HepG2 (cell line): ENCODE measurements around the gene RPS6KA2.
"Not testable (repeated sequence)": the region's sequence is repeated elsewhere in the genome, so short reads cannot be mapped to it uniquely, and the experiment has no call there.

ENCODE experiments used
- BORCS8-MEF2B ChIP-seq: sonication (generic); formaldehyde crosslinking; IDR thresholded peaks from 2 replicates; pipeline ENCODE4 v1.8.0; 2022; ENCODE audit warnings: mild to moderate bottlenecking, missing genetic modification reagents
- CREM ChIP-seq, 2 experiments: sonication (generic) in 1 of 2; formaldehyde crosslinking in 1 of 2; IDR thresholded peaks; 2 replicates each; pipeline versions ENCODE4 v1.4.0 to v1.6.1; 2016 to 2020; ENCODE audit warnings: antibody characterized with exemption in 1 of 2, mild to moderate bottlenecking in 1 of 2, missing genetic modification reagents in 1 of 2
- FOXK2 ChIP-seq: fragments of 450-650 bp; IDR thresholded peaks from 2 replicates; pipeline ENCODE4 v1.6.1; 2016
- FOXM1 ChIP-seq: sonication (generic); formaldehyde crosslinking; IDR thresholded peaks from 2 replicates; pipeline ENCODE4 v1.5.0; 2020; ENCODE audit warnings: missing genetic modification reagents
- MAZ ChIP-seq, 2 experiments: sonication (generic) in 1 of 2; formaldehyde crosslinking in 1 of 2; IDR thresholded peaks; 2 replicates each; pipeline versions ENCODE4 v1.5.0 to v1.6.1; 2012 to 2020; ENCODE audit warnings: low read depth in 2 of 2, mild to moderate bottlenecking in 2 of 2, borderline replicate concordance in 1 of 2, improper control_type of control experiment in 1 of 2, low read length in 1 of 2, missing genetic modification reagents in 1 of 2, moderate library complexity in 1 of 2
- POLR2A ChIP-seq, 2 experiments: IDR thresholded peaks; 2 replicates each; pipeline ENCODE4 v1.6.1; 2011; ENCODE audit warnings: low read depth in 2 of 2, low read length in 2 of 2, mild to moderate bottlenecking in 1 of 2, moderate library complexity in 1 of 2; ENCODE audit not compliant: insufficient read depth in 1 of 2
- RARA ChIP-seq: IDR thresholded peaks from 2 replicates; pipeline ENCODE4 v1.6.1; 2016; ENCODE audit warnings: missing genetic modification reagents, missing compliant biosample characterization
- SMARCE1 ChIP-seq: fragments of 450-650 bp; IDR thresholded peaks from 2 replicates; pipeline ENCODE4 v1.6.1; 2017; ENCODE audit warnings: borderline replicate concordance
- TGIF2 ChIP-seq: IDR thresholded peaks from 2 replicates; pipeline ENCODE4 v1.6.1; 2016; ENCODE audit warnings: control low read depth, missing compliant biosample characterization
- ZIK1 ChIP-seq: sonication (generic); formaldehyde crosslinking; IDR thresholded peaks from 2 replicates; pipeline ENCODE4 v1.5.0; 2020; ENCODE audit warnings: mild to moderate bottlenecking, low read depth, missing genetic modification reagents, borderline replicate concordance
- ZKSCAN1 ChIP-seq: fragments of 150-350 bp; IDR thresholded peaks from 2 replicates; pipeline ENCODE4 v1.6.1; 2014; ENCODE audit warnings: low read length
- ZNF878 ChIP-seq: sonication (generic); formaldehyde crosslinking; IDR thresholded peaks from 2 replicates; pipeline ENCODE4 v1.8.1; 2023; ENCODE audit warnings: mild to moderate bottlenecking, missing genetic modification reagents, moderate library complexity
- TF ChIP-seq, protein P1 (sequence below): sonication (generic); formaldehyde crosslinking; IDR thresholded peaks from one replicate; pipeline ENCODE4 v1.5.1; 2020; ENCODE audit warnings: mild to moderate bottlenecking, missing genetic modification reagents; ENCODE audit errors: not compliant biosample characterization
- TF ChIP-seq, protein P2 (sequence below): sonication (generic); formaldehyde crosslinking; IDR thresholded peaks from 2 replicates; pipeline ENCODE4 v1.4.0; 2020; ENCODE audit warnings: missing genetic modification reagents

DNA sequence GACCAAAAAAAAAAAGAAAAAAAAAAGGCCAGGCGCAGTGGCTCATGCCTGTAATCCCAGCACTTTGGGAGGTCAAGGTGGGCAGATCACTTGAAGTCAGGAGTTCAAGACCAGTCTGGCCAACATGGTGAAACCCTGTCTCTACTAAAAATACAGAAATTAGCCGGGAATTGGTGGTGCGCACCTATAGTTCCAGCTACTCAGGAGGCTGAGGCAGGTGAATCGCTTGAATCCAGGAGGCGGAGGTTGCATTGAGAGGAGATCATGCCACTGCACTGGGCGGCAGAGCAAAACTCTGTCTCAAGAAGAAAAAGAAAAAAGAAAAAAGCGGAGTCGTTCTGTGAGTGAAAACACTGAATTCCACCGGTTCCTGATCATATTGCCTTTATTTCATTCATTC, 240.0 kb downstream of the RPS6KA2 start:
- TF ChIP-seq POLR2A (IDR thresholded peaks at IDR 0.05; ENCODE audit: insufficient read depth in 1 of 2, low read depth in 2 of 2, low read length in 2 of 2); ZIK1; FOXM1 (CRISPR knock-in tag); ZKSCAN1; RARA; BORCS8-MEF2B; MAZ (IDR thresholded peaks at IDR 0.05; ENCODE audit: borderline replicate concordance, low read depth, low read length); MAZ (CRISPR knock-in tag; IDR thresholded peaks at IDR 0.05; ENCODE audit: low read depth); TGIF2 (CRISPR knock-in tag); ZNF878 (CRISPR knock-in tag); SMARCE1; FOXK2; CREM (IDR thresholded peaks at IDR 0.05); CREM (CRISPR knock-in tag; IDR thresholded peaks at IDR 0.05): not testable (repeated sequence)
- TF ChIP-seq, protein P1, sequence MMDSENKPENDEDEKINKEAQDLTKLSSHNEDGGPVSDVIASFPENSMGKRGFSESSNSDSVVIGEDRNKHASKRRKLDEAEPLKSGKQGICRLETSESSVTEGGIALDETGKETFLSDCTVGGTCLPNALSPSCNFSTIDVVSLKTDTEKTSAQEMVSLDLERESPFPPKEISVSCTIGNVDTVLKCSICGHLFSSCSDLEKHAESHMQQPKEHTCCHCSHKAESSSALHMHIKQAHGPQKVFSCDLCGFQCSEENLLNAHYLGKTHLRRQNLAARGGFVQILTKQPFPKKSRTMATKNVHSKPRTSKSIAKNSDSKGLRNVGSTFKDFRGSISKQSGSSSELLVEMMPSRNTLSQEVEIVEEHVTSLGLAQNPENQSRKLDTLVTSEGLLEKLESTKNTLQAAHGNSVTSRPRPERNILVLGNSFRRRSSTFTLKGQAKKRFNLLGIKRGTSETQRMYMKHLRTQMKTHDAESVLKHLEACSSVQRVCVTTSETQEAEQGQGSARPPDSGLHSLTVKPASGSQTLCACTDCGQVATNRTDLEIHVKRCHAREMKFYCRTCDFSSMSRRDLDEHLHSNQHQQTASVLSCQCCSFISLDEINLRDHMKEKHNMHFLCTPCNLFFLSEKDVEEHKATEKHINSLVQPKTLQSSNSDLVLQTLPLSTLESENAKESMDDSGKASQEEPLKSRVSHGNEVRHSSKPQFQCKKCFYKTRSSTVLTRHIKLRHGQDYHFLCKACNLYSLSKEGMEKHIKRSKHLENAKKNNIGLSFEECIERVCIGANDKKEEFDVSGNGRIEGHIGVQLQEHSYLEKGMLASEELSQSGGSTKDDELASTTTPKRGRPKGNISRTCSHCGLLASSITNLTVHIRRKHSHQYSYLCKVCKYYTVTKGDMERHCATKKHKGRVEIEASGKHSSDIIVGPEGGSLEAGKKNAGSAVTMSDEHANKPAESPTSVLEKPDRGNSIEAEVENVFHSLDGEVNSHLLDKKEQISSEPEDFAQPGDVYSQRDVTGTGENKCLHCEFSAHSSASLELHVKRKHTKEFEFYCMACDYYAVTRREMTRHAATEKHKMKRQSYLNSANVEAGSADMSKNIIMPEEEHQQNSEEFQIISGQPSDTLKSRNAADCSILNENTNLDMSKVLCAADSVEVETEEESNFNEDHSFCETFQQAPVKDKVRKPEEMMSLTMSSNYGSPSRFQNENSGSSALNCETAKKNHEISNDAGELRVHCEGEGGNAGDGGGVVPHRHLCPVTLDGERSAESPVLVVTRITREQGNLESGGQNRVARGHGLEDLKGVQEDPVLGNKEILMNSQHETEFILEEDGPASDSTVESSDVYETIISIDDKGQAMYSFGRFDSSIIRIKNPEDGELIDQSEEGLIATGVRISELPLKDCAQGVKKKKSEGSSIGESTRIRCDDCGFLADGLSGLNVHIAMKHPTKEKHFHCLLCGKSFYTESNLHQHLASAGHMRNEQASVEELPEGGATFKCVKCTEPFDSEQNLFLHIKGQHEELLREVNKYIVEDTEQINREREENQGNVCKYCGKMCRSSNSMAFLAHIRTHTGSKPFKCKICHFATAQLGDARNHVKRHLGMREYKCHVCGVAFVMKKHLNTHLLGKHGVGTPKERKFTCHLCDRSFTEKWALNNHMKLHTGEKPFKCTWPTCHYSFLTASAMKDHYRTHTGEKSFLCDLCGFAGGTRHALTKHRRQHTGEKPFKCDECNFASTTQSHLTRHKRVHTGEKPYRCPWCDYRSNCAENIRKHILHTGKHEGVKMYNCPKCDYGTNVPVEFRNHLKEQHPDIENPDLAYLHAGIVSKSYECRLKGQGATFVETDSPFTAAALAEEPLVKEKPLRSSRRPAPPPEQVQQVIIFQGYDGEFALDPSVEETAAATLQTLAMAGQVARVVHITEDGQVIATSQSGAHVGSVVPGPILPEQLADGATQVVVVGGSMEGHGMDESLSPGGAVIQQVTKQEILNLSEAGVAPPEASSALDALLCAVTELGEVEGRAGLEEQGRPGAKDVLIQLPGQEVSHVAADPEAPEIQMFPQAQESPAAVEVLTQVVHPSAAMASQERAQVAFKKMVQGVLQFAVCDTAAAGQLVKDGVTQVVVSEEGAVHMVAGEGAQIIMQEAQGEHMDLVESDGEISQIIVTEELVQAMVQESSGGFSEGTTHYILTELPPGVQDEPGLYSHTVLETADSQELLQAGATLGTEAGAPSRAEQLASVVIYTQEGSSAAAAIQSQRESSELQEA (CRISPR knock-in tag): not testable (repeated sequence)
- TF ChIP-seq, protein P2, sequence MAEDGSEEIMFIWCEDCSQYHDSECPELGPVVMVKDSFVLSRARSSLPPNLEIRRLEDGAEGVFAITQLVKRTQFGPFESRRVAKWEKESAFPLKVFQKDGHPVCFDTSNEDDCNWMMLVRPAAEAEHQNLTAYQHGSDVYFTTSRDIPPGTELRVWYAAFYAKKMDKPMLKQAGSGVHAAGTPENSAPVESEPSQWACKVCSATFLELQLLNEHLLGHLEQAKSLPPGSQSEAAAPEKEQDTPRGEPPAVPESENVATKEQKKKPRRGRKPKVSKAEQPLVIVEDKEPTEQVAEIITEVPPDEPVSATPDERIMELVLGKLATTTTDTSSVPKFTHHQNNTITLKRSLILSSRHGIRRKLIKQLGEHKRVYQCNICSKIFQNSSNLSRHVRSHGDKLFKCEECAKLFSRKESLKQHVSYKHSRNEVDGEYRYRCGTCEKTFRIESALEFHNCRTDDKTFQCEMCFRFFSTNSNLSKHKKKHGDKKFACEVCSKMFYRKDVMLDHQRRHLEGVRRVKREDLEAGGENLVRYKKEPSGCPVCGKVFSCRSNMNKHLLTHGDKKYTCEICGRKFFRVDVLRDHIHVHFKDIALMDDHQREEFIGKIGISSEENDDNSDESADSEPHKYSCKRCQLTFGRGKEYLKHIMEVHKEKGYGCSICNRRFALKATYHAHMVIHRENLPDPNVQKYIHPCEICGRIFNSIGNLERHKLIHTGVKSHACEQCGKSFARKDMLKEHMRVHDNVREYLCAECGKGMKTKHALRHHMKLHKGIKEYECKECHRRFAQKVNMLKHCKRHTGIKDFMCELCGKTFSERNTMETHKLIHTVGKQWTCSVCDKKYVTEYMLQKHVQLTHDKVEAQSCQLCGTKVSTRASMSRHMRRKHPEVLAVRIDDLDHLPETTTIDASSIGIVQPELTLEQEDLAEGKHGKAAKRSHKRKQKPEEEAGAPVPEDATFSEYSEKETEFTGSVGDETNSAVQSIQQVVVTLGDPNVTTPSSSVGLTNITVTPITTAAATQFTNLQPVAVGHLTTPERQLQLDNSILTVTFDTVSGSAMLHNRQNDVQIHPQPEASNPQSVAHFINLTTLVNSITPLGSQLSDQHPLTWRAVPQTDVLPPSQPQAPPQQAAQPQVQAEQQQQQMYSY: not testable (repeated sequence)
